SK-N-MC (cell line): ENCODE results near the gene MTO1.

ENCODE experiments used
- EZH2 ChIP-seq: fragments of 200-600 bp; sonication (generic); IDR thresholded peaks from one replicate; pipeline ENCODE4 v1.6.1; 2017; ENCODE audit warnings: antibody characterized with exemption
- POLR2AphosphoS5 ChIP-seq: IDR thresholded peaks from 2 replicates; pipeline ENCODE4 v1.6.1; 2012; ENCODE audit warnings: mild to moderate bottlenecking, low read depth, low read length, borderline replicate concordance

DNA sequence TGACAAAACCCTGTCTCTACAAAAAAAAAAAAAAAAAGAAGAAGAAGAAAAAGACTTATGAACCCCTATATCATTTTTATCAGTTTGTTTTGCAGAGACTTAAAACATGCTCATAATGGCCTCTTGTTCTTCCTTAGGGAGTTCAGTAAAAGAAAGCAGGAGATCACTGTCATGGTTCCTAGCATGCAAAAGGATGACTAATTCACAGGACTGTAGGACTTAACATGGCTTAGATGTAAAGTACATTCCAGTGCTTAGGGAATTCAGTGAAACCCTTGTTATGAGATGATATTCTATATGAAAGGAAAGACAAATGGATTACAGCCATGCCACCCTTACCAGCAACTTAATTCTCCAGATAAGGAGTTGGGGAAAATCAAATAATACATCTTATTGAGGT is 29.8 kb downstream of the MTO1 start:
- no peak for TF ChIP-seq EZH2
- no peak for TF ChIP-seq POLR2AphosphoS5
